GM10266 (cell line): ENCODE measurements around the gene AGPAT4.

Source experiments
- DNase-seq: peaks from one replicate; pipeline ENCODE4 v3.0.0; 2012; ENCODE audit errors: extremely low spot score
- TF ChIP-seq, protein P1 (sequence below): IDR thresholded peaks from 2 replicates; pipeline ENCODE4 v1.5.1; 2012; ENCODE audit warnings: mild to moderate bottlenecking, low read depth; ENCODE audit not compliant: control insufficient read depth, insufficient read depth; ENCODE audit errors: missing control alignments

Gene AGPAT4

DNA sequence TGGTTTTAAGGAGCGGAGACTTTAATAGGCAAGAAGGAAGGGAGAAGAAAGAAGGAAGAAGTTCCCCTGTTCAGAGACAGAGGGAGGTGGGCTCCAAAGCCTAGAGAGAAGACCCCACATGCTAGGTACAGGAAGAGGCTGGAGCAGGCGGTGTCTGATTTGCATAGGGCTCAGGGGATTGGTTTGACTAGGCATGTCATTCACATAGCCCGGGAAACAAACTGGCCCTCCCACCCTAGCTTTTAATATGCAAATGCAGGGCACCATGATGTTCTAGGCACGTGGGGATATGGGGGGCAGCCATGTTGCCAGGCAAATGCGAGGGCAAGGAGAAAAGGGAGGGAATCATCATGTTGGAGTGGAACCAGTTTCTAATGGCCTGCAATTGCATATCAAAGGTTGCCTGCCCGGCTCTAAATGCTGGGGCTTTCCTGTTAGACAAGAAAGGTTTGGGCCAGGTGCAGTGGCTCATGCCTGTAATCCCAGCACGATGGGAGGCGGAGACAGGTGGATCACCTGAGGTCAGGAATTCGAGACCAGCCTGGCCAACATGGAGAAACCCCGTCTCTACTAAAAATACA is 34.3 kb upstream of the AGPAT4 start:
- DNase-seq: no peak
- TF ChIP-seq, protein P1, sequence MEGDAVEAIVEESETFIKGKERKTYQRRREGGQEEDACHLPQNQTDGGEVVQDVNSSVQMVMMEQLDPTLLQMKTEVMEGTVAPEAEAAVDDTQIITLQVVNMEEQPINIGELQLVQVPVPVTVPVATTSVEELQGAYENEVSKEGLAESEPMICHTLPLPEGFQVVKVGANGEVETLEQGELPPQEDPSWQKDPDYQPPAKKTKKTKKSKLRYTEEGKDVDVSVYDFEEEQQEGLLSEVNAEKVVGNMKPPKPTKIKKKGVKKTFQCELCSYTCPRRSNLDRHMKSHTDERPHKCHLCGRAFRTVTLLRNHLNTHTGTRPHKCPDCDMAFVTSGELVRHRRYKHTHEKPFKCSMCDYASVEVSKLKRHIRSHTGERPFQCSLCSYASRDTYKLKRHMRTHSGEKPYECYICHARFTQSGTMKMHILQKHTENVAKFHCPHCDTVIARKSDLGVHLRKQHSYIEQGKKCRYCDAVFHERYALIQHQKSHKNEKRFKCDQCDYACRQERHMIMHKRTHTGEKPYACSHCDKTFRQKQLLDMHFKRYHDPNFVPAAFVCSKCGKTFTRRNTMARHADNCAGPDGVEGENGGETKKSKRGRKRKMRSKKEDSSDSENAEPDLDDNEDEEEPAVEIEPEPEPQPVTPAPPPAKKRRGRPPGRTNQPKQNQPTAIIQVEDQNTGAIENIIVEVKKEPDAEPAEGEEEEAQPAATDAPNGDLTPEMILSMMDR: no peak

DNA sequence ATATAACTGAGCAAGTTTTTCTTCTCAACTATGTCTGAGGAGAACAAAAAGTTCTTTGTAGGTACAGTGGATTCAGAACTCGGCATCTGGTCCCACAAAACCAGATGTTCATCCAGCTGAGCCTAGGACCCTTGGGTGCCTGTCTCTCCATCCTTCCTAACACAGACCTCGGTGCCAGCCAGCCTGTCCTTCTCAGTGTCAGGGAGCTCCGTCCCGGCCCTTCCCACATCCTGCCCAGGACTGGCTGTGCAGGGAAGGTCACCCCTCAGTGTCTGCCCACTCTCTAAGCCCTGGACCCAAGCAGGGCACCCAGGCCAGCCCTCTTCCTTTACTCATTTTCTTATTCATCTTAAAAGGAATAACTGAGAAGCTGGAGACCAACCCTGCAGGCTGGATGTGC is 32.0 kb upstream of the AGPAT4 start:
- TF ChIP-seq, protein P1: no peak
- no peak for DNase-seq

DNA sequence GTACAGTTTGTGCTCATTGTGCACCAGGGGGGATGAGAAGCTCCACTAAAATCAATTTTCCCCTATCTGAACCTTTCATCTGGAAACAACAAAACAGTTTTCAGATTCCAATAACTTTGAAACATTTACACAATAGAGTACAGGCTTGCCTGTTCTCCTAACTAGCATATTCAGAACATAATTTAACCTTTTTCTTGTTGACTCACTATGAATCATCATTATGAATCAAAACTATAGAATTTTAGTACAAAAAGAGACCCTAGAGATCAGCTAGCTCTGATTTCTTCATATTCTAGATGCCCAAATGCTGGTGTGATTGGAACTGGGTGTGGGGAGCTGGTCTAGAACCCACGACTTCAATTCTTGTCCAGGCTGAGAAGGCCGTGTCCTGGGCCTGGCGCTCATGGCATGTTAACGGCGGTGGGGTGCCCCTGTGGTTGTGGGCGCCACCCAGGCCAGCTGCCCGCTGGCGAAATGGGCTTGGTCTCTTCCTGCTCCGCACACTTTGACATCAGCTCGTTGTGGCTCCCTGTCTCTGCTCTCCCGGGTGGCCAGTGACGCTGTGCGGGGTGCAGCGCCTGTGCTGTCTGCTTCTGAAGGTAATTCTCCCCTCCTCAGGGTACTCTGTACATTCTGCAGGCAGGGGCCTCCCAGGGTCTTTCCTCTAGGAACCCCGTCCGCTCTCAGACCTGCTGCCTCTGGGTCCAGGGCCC is 29.9 kb upstream of the AGPAT4 start:
- TF ChIP-seq, protein P1: no peak
- no peak for DNase-seq

DNA sequence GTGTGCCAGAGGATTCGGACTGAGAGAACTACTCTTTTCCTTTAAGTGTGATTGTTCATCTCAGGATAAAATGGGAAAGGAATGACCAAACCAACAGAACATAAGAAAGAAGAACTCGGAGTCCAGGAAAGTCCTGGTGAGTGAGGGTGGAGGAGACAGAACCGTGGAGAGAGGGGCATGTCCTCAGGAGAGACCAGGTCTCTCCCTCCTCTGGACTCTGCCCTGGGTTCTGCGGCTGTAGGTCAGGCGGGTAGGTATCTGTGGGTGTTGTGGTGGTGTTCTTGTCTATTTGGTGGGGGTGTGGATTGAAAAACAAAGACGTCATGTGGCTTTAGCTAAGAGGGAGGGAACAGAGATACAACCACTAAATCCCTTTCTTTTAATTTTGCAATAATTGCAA is 29.1 kb upstream of the AGPAT4 start:
- TF ChIP-seq, protein P1: no peak
- no peak for DNase-seq

DNA sequence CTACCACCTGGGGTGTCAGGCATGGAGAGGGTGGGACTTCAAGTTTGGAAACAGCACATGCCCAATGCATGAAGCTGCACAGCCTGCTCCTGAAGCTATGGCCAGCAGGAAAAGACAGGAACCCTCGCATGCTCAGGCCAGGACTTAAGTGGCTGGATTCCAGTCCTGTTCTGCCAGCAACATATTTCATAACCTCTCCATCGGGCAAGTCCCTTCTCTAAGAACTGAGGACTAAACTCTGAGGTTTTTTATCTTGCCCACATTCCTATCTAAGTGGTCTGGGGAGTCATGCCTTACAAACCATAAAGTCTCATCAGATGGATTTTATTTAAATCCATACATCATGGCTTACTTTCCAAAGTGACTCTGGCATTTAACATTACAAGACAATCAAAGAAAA is 27.5 kb upstream of the AGPAT4 start:
- no peak for DNase-seq
- TF ChIP-seq, protein P1: no peak

DNA sequence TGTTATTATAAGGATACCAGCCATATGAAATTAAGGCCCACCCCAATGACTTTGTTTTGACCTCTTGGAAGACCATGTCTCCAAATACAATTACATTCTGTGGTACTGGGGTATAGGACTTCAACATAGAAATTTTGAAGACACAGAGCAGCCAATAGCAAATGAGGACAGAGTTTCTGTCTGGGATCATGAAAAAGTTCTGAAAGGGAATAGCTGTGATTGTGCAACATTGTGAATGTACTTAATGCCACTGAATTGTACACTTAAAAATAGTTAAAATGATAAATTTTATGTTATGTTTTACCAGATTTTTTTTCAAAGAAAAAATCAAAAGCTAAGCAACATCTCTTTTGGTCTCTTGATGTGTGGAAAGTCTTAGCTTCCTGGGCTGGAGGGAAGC is 27.0 kb upstream of the AGPAT4 start:
- TF ChIP-seq, protein P1: no peak
- no peak for DNase-seq

DNA sequence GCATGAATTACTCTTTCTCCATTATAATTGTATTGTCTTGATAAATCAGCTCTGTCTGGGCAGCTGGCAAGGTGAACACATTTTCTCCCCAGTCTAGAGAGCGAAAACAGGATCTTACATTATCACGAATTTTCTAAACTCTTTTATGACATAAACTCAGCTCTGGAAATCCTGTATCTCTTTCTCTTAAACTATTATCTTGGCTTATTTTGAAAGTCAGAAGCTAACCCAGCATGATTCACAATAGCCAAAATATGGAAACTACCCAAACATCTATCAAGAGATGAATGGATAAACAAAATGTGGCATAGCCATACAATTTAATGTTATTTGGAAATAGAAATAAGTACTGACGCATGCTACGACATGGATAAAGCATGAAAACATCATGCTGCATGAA is 25.9 kb upstream of the AGPAT4 start:
- TF ChIP-seq, protein P1: no peak

More for the DNA sequence above, 25.9 kb upstream of the AGPAT4 start:
- DNase-seq: no peak
